Measurements from ENCODE around the gene LY6G5C.

- TF ChIP-seq FOXK1 (CRISPR knock-in tag; IDR thresholded peaks at IDR 0.05; ENCODE audit: borderline replicate concordance, low read depth) = no peak
- no peak for TF ChIP-seq ZNF549 (CRISPR knock-in tag; IDR thresholded peaks at IDR 0.05)
- TF ChIP-seq GTF2F1 (IDR thresholded peaks at IDR 0.05; ENCODE audit: low read length) = no peak
- TF ChIP-seq ZNF747 (CRISPR knock-in tag; IDR thresholded peaks at IDR 0.05; ENCODE audit: borderline replicate concordance) = no peak
- TF ChIP-seq MAX (IDR thresholded peaks at IDR 0.05) = no peak
- no peak for TF ChIP-seq ZNF362 (CRISPR knock-in tag; IDR thresholded peaks at IDR 0.05; ENCODE audit: borderline replicate concordance)
- no peak for TF ChIP-seq JDP2 (CRISPR knock-in tag; IDR thresholded peaks at IDR 0.05; ENCODE audit: borderline replicate concordance)
- no peak for TF ChIP-seq HCFC1 (IDR thresholded peaks at IDR 0.05; ENCODE audit: low read depth, low read length)
- no peak for TF ChIP-seq ZNF660 (CRISPR knock-in tag; IDR thresholded peaks at IDR 0.05; ENCODE audit: borderline replicate concordance, low read depth)
- no peak for TF ChIP-seq EP300 (IDR thresholded peaks at IDR 0.05; ENCODE audit: low read depth in 2 of 2, low read length in 2 of 2)
- TF ChIP-seq EP300 (CRISPR knock-in tag; IDR thresholded peaks at IDR 0.05; ENCODE audit: borderline replicate concordance) = no peak
- no peak for TF ChIP-seq ZNF350 (CRISPR knock-in tag; IDR thresholded peaks at IDR 0.05; ENCODE audit: borderline replicate concordance, low read depth)
- TF ChIP-seq ZNF616 (CRISPR knock-in tag; IDR thresholded peaks at IDR 0.05; ENCODE audit: low read depth) = no peak
- TF ChIP-seq CREB1 (IDR thresholded peaks at IDR 0.05) = peak; percentile 85
- TF ChIP-seq CREB1 (CRISPR knock-in tag; IDR thresholded peaks at IDR 0.05) = no peak
Observed at GRCh38 chr6:31676904-31677303, 4.0 kb downstream of the LY6G5C start.
